AG09319 (cell line): ENCODE results near the gene SENP3.

Experiments
- DNase-seq: peaks from one replicate; pipeline ENCODE4 v3.0.0-alpha.2; 2010; ENCODE audit warnings: low read depth; ENCODE audit errors: extremely low read depth
- TF ChIP-seq, protein P1 (sequence below): IDR thresholded peaks from 2 replicates; pipeline ENCODE4 v1.5.1; 2011; ENCODE audit warnings: low read depth, mild to moderate bottlenecking, inconsistent platforms, low read length, moderate library complexity

The SENP3 gene

DNA sequence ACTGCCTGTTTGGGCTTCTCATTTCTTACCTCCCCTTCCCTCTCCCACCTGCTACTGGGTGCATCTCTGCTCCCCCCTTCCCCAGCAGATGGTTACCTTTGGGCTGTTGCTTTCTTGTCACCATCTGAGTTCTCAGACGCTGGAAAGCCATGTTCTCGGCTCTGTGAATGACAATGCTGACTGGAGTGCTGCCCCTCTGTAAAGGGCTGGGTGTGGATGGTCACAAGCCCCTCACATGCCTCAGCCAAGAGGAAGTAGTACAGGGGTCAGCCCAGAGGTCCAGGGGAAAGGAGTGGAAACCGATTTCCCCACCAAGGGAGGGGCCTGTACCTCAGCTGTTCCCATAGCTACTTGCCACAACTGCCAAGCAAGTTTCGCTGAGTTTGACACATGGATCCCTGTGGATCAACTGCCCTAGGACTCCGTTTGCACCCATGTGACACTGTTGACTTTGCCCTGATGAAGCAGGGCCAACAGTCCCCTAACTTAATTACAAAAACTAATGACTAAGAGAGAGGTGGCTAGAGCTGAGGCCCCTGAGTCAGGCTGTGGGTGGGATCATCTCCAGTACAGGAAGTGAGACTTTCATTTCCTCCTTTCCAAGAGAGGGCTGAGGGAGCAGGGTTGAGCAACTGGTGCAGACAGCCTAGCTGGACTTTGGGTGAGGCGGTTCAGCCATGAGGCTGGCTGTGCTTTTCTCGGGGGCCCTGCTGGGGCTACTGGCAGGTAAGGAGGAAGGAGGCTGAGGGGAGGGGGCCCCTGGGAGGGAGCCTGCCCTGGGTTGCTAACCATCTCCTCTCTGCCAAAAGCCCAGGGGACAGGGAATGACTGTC, 17.5 kb downstream of the SENP3 start, which contains the start of gene CD68:
Gene CD68 (plus strand): TSS at position 638 of the 833 bp plus-strand sequence. CDS start 40 bp downstream, at position 678.
- TF ChIP-seq, protein P1, sequence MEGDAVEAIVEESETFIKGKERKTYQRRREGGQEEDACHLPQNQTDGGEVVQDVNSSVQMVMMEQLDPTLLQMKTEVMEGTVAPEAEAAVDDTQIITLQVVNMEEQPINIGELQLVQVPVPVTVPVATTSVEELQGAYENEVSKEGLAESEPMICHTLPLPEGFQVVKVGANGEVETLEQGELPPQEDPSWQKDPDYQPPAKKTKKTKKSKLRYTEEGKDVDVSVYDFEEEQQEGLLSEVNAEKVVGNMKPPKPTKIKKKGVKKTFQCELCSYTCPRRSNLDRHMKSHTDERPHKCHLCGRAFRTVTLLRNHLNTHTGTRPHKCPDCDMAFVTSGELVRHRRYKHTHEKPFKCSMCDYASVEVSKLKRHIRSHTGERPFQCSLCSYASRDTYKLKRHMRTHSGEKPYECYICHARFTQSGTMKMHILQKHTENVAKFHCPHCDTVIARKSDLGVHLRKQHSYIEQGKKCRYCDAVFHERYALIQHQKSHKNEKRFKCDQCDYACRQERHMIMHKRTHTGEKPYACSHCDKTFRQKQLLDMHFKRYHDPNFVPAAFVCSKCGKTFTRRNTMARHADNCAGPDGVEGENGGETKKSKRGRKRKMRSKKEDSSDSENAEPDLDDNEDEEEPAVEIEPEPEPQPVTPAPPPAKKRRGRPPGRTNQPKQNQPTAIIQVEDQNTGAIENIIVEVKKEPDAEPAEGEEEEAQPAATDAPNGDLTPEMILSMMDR: no peak
- DNase-seq: peak; percentile 60

DNA sequence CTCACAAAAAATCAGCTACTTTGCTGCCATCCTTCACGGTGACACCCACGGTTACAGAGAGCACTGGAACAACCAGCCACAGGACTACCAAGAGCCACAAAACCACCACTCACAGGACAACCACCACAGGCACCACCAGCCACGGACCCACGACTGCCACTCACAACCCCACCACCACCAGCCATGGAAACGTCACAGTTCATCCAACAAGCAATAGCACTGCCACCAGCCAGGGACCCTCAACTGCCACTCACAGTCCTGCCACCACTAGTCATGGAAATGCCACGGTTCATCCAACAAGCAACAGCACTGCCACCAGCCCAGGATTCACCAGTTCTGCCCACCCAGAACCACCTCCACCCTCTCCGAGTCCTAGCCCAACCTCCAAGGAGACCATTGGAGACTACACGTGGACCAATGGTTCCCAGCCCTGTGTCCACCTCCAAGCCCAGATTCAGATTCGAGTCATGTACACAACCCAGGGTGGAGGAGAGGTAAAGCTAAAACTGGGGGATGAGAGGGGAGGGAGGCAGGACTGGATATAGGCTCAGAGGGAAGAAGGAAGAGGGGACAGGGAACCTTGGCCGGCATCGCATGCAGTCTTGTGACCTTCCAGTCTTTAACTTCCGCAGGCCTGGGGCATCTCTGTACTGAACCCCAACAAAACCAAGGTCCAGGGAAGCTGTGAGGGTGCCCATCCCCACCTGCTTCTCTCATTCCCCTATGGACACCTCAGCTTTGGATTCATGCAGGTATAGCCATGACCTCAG, 18.3 kb downstream of the SENP3 start:
- DNase-seq: no peak
- TF ChIP-seq, protein P1: no peak

DNA sequence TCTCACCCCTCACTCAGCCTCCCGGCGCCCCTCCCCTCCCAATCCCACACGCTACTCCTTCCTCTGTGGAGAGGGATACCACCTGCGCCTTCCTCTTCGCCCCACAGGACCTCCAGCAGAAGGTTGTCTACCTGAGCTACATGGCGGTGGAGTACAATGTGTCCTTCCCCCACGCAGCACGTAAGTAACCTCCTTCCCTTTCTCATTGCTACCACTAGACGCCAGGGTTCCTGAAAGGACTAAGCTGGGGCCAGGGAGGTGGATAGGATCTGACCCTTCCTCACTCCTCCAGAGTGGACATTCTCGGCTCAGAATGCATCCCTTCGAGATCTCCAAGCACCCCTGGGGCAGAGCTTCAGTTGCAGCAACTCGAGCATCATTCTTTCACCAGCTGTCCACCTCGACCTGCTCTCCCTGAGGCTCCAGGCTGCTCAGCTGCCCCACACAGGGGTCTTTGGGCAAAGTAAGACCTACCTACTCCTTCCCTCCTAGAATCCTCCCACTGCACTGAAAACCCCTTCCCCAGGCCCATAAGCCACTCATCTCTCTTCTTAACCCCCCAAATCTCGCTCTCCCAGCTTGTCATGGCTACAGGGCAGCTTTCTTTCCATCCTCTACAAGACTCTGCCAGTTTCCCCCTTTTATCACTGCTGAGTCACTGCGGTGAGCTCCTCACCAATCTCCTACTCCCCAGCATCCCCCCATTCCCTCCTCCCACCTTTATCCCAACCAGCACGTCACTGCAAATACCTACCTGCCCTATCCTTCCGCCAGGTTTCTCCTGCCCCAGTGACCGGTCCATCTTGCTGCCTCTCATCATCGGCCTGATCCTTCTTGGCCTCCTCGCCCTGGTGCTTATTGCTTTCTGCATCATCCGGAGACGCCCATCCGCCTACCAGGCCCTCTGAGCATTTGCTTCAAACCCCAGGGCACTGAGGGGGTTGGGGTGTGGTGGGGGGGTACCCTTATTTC, 19.2 kb downstream of the SENP3 start:
- TF ChIP-seq, protein P1: no peak
- no peak for DNase-seq

DNA sequence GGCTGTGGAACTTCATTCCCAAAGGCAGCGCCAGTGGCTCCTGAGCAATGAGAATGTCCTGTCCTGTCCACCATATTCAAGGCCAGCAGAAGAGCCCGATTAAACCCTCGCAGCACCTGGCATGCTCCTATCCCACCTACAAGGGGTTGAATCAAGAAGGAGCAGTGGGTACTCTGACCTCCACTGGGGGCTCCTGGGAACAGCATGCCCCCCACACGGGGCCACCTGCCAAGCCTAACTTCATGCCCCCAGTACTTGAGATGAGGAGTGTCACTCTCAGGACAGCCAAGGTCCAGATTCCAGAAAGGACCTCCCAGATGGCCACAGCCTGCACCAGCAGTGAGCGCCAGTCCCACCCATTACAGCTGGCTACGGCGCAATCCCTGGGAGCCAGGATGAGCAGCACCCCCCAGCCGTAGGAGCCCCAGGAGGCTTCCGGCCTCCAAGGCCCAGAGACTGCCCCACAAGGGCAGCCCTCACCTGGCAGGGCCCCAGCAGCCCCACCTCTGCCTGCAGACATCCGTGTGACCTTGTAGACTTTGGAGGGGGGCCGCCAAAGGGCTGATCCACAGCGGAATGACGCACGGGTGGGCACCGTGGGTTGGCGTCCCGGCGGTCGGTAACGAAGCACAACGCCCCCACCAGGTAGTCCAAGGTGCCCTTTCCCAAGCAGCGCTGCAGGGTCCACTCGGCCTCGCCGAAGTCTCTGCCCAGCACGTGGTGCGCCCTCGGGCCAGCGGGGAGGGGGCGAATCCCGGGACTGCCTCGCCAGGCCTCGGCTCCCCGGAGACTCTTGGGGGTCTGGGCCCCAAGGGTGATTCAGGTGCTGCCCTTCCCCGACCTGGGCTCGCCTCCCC, 20.9 kb downstream of the SENP3 start:
- TF ChIP-seq, protein P1: no peak
- no peak for DNase-seq

DNA sequence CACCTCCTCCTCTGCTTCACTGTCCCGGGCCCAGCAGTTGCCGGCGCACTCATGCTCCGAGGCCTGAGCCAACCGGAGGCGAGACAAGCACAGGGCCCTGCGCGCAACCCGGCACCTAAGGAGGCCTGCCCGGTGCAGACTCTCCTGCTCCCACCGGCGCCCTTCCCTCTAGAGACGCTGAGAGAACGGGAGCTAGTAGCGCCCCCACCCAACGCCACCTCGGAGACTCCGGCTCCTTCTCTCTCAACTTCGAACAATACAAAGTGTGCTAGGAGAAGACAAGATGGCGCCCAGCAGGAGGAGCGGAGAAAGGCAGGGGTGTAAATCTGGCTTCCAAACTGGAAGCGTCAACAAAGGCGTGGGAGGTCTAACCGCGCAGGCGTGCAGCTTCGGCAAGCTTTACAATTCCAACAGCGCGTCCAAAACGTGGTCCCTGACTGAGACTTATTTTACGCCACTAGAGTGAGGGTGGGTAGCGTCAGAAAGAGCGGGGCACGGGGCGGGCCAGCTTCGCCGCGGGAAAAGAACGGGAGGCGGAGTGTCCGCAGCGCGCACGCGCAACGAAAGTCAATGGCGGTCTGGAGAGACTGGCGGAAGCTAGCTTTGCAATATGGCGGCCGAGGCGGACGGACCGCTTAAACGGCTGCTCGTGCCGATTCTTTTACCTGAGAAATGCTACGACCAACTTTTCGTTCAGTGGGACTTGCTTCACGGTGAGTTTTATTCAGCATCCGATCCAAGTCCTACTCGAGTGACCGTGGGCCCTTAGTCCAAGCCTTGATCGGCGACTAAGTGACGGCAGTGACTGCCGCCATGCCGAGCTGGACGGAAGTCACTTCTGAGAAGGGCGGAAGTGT, 21.8 kb downstream of the SENP3 start, which contains the start of gene MPDU1:
Gene MPDU1 (plus strand): TSS at position 600 of the 857 bp plus-strand sequence. CDS start 11 bp downstream, at position 611.
- TF ChIP-seq, protein P1: no peak
- DNase-seq: peak; percentile 92
